ENCODE measurements around the gene CCDC183.
A peak's percentile ranks its signal among the peaks of the same experiment; 100 is the strongest.
"Not testable (repeated sequence)": the region's sequence is repeated elsewhere in the genome, so short reads cannot be mapped to it uniquely, and the experiment has no call there.

The CCDC183 gene

DNA sequence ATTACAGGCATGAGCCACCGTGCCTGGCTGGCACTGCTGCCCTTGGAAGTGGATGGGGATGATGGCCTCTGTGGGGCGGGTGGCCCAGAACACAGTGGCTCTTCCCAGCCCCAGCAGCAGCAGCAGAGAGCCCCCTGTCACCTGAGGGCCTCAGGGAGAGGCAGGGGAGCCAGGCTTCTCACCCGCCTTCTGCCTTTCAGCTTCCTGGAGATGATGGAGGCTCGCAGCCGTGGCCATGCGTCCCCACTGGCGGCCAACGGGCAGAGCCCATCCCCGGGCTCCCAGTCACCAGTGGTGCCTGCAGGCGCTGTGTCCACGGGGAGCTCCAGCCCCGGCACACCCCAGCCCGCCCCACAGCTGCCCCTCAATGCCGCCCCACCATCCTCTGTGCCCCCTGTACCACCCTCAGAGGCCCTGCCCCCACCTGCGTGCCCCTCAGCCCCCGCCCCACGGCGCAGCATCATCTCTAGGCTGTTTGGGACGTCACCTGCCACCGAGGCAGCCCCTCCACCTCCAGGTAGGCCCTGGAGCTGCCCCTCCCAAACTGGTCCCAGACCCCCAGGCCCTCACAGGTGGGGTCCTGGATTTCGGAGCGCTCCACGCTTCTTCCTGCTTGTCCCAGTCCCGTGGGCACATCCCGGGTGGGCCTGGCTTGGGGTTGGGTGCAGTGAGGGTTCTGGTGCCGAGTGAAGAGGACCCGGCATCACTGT, 41.2 kb downstream of the CCDC183 start:
- FAIRE-seq, result no peak
- TF ChIP-seq SPI1 (IDR thresholded peaks at IDR 0.05; ENCODE audit: low read depth, low read length) (no peak), PAX5 (IDR thresholded peaks at IDR 0.05; ENCODE audit: insufficient read depth, low read length, severe bottlenecking) (no peak), POLR2A (IDR thresholded peaks at IDR 0.05; ENCODE audit: low read depth, low read length) (no peak), POU2F2 (IDR thresholded peaks at IDR 0.05; ENCODE audit: low read depth, low read length) (no peak), TAF1 (IDR thresholded peaks at IDR 0.05; ENCODE audit: low read depth, low read length) (no peak), POLR2AphosphoS5 (IDR thresholded peaks at IDR 0.05; ENCODE audit: low read depth, low read length) (no peak)
- no peak for DNase-seq (ENCODE audit: insufficient read length, low spot score)

DNA sequence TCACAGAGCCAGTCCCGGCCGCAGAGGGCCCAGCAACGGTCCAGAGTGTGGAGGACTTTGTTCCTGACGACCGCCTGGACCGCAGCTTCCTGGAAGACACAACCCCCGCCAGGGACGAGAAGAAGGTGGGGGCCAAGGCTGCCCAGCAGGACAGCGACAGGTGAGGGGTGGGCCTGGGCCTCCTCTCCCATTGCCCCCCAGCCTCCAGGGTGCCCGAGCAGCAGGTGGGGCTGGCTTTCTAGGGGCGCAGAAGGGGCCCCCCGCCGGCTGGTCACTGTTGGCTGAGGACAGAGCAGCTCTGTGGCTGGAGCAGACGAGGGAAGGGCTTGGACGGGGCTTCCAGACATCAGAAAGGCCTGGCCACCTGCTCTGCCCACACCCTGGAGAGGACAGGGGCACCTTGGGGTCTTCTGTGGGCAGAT, 41.7 kb downstream of the CCDC183 start:
- DNase-seq (ENCODE audit: insufficient read length, low spot score); FAIRE-seq: not testable (repeated sequence)

DNA sequence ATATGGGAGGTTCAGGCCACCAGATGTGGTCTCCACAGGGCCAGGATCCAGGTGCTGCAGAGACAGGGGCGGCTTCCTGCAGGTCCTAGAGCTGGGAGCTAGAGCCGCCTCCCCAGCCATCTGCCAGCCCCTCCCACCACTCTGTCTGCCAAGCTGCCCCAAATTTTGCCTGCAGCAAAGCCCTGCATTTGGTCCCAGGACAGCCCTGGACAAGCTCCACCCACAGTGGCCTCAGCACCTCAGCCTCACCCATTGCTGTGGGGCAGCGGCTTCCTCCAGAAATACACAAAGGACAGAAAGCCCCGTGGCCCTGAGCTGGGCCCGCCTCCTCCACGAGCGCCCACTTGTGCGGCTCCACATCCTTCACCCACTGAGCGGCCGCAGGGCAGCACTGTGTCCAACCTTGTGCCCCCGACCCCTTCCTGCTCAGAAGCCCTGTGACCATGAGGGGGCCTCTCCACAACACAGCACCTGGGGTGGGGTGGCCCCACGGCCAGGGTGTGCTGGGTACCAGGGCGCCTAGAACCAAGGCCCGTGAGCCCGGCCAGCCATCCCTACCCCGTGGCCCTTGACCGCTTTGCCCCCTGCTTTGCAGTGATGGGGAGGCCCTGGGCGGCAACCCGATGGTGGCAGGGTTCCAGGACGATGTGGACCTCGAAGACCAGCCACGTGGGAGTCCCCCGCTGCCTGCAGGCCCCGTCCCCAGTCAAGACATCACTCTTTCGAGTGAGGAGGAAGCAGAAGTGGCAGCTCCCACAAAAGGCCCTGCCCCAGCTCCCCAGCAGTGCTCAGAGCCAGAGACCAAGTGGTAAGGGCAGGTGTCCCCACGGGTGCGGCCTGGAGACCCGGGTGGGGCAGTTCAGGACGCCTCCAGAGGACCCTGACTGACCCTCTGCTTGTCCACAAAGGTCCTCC, 42.4 kb downstream of the CCDC183 start:
- DNase-seq (ENCODE audit: insufficient read length, low spot score) (no peak), FAIRE-seq (no peak)
- TF ChIP-seq TAF1 (IDR thresholded peaks at IDR 0.05; ENCODE audit: low read depth, low read length) (no peak), POLR2A (IDR thresholded peaks at IDR 0.05; ENCODE audit: low read depth, low read length) (no peak), SPI1 (IDR thresholded peaks at IDR 0.05; ENCODE audit: low read depth, low read length) (no peak), PAX5 (IDR thresholded peaks at IDR 0.05; ENCODE audit: insufficient read depth, low read length, severe bottlenecking) (no peak), POU2F2 (IDR thresholded peaks at IDR 0.05; ENCODE audit: low read depth, low read length) (no peak), POLR2AphosphoS5 (IDR thresholded peaks at IDR 0.05; ENCODE audit: low read depth, low read length) (no peak; the same call in 1 of the 2 replicates)

DNA sequence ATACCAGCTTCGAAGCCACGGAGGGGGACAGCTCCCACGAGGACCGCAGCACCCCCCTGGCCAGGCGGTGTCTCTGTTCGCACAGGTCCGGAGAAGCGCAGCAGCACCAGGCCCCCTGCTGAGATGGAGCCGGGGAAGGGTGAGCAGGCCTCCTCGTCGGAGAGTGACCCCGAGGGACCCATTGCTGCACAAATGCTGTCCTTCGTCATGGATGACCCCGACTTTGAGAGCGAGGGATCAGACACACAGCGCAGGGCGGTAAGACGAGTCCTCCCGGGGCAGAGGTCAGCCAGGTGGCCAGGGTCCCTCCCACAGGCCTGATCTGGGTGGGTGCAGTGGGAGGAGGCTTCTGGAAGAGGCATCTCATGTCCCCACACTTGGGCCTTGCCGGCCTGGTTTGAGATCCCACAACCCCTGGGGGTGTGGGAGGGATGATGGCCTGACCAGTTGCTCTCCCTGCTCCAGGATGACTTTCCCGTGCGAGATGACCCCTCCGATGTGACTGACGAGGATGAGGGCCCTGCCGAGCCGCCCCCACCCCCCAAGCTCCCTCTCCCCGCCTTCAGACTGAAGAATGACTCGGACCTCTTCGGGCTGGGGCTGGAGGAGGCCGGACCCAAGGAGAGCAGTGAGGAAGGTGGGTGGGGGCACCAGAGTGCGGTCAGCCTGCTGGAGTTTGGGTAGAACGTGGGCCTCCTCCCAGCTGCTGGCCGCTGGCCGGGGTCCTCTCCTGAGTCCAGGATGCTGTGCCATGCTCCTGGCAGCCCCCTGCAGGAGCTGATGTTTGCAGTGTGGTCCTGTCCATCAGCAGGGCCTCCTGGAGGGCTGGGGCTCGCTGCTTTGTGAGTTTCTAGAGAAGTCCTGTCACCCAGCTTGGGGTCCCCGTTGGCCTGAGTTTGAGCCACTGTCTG, 43.3 kb downstream of the CCDC183 start:
- DNase-seq (ENCODE audit: insufficient read length, low spot score) (no peak), FAIRE-seq (no peak)
- TF ChIP-seq POU2F2 (IDR thresholded peaks at IDR 0.05; ENCODE audit: low read depth, low read length) (no peak), TAF1 (IDR thresholded peaks at IDR 0.05; ENCODE audit: low read depth, low read length) (no peak), SPI1 (IDR thresholded peaks at IDR 0.05; ENCODE audit: low read depth, low read length) (no peak), PAX5 (IDR thresholded peaks at IDR 0.05; ENCODE audit: insufficient read depth, low read length, severe bottlenecking) (no peak), POLR2AphosphoS5 (IDR thresholded peaks at IDR 0.05; ENCODE audit: low read depth, low read length) (no peak), POLR2A (IDR thresholded peaks at IDR 0.05; ENCODE audit: low read depth, low read length) (no peak)

DNA sequence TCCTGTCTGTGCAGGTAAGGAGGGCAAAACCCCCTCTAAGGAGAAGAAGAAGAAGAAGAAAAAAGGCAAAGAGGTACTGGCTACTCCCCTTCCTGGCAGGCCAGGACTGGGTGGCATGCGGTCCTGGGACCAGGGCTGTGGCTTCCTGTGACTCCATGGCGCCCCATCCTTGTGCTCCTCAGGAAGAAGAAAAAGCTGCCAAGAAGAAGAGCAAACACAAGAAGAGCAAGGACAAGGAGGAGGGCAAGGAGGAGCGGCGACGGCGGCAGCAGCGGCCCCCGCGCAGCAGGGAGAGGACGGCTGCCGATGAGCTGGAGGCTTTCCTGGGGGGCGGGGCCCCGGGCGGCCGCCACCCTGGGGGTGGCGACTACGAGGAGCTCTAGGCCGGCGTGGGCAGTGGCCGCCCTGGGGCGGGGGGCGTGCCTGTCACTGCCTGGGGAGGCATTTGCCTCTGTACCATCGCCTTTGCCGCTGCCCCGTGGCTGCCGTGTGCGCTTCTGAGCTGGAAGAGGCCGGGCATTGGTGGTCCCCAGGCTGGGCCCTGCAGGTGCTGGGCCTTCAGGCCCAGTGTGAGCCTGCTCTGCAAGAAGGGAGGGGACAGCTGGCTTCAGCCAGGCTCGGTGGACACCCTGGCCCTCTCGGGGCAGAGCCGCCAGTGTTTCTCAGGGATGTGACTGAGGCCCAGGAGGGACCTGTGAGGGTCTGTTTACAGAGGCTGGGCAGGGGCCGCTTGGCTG, 44.2 kb downstream of the CCDC183 start:
- no peak for TF ChIP-seq POU2F2 (IDR thresholded peaks at IDR 0.05; ENCODE audit: low read depth, low read length)
- no peak for TF ChIP-seq PAX5 (IDR thresholded peaks at IDR 0.05; ENCODE audit: insufficient read depth, low read length, severe bottlenecking)
- no peak for TF ChIP-seq POLR2AphosphoS5 (IDR thresholded peaks at IDR 0.05; ENCODE audit: low read depth, low read length)
- no peak for TF ChIP-seq POLR2A (IDR thresholded peaks at IDR 0.05; ENCODE audit: low read depth, low read length)
- TF ChIP-seq TAF1 (IDR thresholded peaks at IDR 0.05; ENCODE audit: low read depth, low read length), result no peak
- TF ChIP-seq SPI1 (IDR thresholded peaks at IDR 0.05; ENCODE audit: low read depth, low read length), result no peak
- FAIRE-seq, result no peak
- DNase-seq (ENCODE audit: insufficient read length, low spot score), result no peak

DNA sequence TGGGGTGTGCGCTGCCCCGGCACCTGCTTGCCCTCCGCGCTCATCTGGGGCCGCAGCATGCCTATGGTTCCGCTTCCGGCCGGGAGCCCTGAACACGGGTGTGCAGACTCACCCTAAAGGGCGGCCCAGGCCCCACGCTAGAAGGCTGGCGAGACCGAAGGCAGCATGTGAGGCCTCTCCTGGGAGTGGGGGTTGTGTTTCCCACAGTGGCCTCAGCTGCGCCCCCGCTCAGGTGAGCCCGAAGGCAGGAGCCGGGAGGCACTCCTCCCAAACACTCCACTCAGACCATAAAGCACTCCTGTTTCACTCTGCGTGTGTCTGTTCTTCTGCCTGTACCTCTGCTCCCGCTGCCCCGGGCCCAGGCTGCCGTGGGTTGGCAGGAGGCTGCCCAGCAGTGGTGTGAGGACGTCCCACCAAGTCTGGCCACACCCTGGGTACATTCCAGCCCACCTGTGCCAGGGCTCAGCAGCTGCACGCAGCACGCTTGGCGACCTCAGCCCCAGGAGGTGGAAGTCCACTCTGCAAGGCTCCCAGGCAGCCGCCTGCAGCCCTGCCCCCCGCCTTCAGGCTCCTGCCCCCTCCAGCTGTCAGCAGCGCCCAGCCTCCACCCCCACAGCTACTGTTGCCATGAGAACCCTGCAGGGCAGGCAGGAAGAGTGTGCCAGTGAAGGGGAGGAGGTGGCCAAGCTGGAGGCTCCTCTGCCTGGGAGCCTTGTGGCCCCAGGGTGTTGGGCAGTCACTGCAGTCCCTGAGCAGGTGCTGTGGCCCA, 44.9 kb downstream of the CCDC183 start:
- TF ChIP-seq TAF1 (IDR thresholded peaks at IDR 0.05; ENCODE audit: low read depth, low read length), result no peak
- no peak for TF ChIP-seq POU2F2 (IDR thresholded peaks at IDR 0.05; ENCODE audit: low read depth, low read length)
- TF ChIP-seq PAX5 (IDR thresholded peaks at IDR 0.05; ENCODE audit: insufficient read depth, low read length, severe bottlenecking), result no peak
- no peak for TF ChIP-seq POLR2AphosphoS5 (IDR thresholded peaks at IDR 0.05; ENCODE audit: low read depth, low read length)
- TF ChIP-seq POLR2A (IDR thresholded peaks at IDR 0.05; ENCODE audit: low read depth, low read length), result no peak
- no peak for TF ChIP-seq SPI1 (IDR thresholded peaks at IDR 0.05; ENCODE audit: low read depth, low read length)
- FAIRE-seq (no peak), DNase-seq (ENCODE audit: insufficient read length, low spot score) (no peak)

DNA sequence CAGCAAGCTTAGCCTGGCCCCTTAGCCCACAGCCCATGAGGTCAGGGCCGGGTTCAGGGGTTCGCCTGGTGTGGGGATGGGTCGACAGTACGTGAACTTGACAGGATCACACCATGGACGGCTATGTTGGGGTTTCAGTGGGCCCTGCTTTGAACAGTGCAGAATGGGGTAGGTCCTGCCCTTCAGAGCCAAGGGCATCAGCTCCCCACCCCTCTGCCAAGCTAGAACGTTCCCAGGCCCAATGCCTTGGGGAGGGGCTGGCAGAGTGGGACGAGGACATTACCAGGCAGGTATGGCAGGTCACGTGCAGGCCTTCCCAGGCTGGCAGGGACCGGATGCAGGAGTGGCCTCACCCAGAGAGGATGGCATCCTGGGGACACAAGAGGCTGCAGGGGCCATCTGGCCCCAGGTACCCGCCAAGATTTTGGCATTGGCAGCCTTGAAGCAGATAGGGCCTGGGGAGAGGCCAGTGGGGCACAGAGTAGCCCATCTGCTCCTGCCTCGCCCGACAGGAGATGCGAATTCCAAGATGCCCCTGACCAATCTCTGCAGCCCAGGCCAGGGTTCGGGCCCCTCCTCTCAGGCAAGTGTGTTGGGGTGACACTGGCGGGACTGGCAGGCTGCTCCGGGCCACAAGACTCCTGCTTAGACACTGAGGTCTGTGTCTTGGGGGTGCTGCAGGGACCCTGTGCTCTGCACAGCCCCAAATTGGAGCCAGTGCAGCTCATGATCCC, 45.7 kb downstream of the CCDC183 start:
- peak; percentile 77 for FAIRE-seq
- not testable (repeated sequence) for DNase-seq (ENCODE audit: insufficient read length, low spot score)

DNA sequence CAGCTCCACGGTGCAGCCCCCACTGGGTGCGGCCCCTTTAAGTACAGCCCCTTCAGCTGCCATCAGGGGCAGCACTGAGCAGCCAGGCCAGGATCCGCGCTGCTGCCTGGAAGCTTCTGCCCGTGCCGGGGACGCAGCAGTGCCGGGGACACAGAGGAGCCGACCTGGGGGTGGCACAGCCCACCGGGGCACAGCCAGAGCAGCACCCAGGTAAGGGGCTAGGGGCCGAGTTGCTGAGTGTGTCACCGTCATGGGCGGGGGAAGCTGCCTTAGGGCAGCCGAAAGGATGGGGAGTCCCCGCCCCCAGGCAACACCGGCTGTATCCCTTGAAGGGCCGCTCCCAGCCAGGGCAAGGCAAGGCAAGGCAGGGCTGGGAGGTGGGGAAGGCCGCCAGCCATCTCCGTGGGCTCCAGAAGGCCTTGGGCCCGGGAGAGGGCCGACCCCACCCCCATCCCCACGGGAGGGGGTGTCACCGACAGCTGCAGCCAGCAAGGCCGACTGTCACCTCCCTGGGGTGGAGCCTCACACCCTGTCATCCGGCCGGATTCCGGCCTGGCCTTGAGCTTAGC, 46.3 kb downstream of the CCDC183 start, which contains the start of gene AJM1:
Gene AJM1, plus strand, starts transcription at position 99 of the 569 bp plus-strand sequence. CDS start 1,937 bp downstream, outside the sequence.
- DNase-seq (ENCODE audit: insufficient read length, low spot score) (peak; percentile 92), FAIRE-seq (peak; percentile 95)

DNA sequence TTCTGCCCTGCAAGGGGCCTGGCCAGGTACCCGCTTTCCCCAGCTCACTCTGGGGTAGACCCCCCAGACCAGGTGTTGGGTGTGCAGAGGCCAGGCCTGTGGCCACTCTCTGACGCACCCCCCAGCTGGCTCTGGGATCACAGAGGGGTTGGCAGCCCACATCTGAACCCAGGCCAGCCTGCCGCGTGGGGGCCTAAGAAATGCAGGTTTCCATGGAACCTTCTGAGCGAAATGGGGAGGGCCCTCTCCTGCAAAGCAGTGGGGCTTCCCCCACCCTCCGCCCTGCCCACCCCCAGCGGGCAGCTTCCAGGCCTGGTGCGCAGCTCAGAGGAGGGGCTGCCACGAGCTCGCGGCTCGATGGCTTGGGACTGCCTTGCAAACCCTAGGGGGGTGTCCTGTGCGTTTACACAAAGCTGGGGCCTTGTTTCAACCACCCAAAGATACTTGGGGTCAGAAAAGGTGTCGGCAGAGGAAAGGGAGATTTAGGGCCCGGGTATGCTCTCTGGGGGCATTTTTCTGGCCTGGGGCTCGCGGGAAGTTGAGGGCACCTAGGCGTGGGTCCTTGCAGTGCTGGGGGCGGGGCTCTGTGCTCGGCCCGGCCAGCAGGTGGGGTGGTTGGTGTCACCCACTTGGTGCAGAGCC, 47.1 kb downstream of the CCDC183 start:
- peak; percentile 56 for FAIRE-seq

DNA sequence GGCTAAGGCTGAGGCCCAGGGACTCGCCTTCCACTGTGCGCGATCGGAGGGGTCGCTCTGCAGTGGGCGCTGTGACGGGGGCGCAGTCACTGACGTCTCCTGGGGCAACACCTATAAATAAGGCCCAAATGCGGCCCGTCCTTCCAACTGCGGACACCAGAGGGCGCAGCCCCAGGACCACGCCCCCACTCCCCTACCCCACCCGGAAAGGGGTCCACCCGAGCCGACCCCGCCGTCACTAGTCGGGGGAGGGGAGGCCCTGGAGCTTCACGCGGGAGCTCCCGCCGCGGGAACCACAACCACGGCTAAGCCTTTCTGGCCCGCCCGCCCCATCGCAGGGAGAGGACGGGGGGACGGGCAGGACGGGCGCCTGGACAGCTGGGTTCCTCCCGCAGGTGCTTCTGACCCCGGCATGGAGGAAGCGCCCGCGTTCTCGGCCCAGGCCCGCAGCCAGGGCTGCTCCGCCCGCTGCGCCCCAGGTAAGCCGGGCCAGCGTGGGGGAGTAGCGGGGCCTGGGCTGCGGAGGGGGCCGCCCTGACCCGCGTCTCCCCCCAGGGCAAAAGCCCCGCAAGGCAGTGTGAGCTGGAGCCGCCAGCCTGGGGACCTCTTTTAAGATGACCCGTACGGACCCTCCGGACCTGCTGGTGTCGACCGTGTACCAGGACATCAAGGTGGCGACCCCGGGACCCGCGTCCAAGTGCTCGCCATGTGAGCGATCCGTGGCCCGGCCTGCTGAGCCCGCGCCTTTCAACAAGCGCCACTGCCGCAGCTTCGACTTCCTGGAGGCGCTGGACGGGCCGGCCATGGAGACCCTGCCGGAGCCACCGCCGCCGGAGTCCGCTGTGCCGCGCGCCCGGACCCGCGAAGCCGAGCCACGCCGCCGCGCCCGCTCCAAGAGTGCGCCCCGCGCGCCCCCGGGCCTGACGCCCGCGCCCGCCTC, 47.9 kb downstream of the CCDC183 start:
- not testable (repeated sequence) for DNase-seq (ENCODE audit: insufficient read length, low spot score)
- FAIRE-seq, result peak; percentile 84

More for the DNA sequence above, 47.1 kb downstream of the CCDC183 start:
- not testable (repeated sequence) for DNase-seq (ENCODE audit: insufficient read length, low spot score)
